IPS DF 4.7 (cell line): ENCODE results near the gene NTM.

ENCODE experiments used
- DNase-seq: peaks from one replicate; pipeline ENCODE4 v3.0.0-alpha.2; 2013; ENCODE audit warnings: low spot score; ENCODE audit errors: extremely low read depth

The NTM gene

DNA sequence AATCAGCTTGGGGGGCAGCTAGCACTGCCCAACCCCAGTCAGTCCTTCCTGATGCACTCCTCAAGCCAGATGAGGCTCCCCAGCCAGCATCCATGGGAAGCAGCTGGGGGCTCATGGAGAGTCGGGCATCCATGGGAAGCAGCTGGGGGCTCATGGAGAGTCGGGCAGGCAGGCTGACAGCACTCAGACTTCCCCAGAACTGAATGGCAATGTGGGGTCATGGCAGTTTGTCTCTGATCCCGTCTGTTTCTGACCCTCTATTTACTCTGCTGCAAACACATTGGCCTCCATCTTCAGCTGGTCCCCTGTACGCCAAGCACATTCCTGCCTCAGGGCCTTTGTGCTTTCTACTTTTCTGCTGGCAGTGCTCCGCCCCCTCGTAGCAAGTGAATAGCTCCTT, 314.8 kb downstream of the NTM start:
- no peak for DNase-seq

DNA sequence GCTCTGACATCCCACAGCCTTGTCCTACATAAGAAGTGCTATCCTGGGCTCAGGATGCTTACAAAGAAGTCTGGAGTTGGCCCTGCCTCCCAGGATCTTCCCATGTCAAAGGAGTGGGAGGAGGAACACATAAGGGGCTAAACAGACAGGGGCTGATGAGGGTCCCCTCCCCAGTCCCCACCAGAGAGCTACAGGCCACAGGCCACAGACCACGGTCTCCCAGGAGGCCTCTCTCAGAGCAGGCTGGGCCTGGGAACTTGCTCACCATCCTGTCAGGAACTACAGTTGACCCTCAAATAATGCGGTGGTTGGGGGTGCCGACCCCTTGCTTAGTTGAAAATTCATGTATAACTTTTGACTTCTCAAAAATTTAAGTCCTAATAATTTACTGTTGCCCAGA, 315.5 kb downstream of the NTM start:
- no peak for DNase-seq

GRCh38 chr11:131686836-131687235, 316.4 kb downstream of the NTM start:
- no peak for DNase-seq

- no peak for DNase-seq
These were observed 317.1 kb downstream of the NTM start for GRCh38 chr11:131687291-131688047.

- no peak for DNase-seq
These were observed 317.8 kb downstream of the NTM start for GRCh38 chr11:131688048-131688693.

DNA sequence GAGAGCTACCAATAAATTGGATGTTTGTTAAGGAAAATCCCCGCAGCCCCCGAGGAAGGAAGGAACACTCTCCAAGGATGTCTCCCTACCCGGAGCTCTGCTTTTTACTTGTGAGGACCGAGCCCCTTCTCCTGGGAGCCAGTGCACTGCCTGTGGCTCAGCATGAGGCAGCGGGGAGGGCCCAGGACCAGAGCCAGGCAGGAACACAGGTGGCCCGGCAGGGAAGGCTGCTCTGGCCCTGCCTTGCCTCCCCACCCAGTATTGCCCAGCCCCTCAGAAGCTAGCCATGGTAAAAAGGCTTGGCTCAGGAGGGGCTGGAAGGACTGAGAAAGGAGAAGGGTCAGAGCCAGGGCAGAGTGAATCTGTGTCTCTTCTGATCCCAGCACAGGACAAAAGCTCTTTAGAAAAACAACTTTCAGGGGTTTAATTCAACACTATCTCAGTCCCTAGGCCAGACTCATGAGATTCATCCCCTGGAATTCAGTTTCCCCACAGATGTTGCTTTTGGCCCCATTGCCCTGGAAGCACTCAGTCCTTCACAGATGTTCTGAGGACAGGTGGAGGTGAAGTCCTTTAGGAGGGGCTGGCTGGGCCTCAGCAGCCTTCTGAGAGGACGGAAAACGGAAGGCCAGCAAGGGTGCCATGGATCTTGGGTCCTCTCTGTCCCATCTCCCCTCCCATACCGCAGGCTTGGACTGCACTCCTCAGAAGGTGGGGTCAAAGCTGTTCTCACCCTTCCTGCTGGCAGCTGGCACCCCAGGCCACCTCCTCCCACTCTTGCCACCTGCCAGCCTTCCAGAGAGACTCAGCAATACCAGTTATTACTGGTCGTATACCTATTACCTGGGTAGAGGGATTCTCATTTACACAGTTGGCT, 318.9 kb downstream of the NTM start:
- DNase-seq, result no peak

- no peak for DNase-seq
These were observed 319.9 kb downstream of the NTM start for GRCh38 chr11:131690362-131690761.

- no peak for DNase-seq
These were observed 320.4 kb downstream of the NTM start for GRCh38 chr11:131690776-131691175.

GRCh38 chr11:131691181-131692041, 321.0 kb downstream of the NTM start:
- no peak for DNase-seq

DNA sequence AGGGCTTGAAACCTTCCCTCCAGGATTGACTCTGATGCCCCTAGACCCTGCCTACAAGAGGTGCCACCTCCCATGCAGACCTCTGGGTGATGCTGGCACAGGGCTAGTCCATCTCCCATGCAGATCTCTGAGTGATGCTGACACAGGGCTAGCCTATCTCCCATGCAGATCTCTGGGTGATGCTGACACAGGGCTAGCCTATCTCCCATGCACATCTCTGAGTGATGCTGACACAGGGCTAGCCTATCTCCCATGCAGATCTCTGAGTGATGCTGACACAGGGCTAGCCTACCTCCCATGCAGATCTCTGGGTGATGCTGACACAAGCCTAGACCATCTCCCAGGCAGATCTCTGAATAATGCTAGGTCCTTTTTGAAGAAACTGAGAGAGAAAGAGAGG, 321.7 kb downstream of the NTM start:
- DNase-seq, result no peak

DNA sequence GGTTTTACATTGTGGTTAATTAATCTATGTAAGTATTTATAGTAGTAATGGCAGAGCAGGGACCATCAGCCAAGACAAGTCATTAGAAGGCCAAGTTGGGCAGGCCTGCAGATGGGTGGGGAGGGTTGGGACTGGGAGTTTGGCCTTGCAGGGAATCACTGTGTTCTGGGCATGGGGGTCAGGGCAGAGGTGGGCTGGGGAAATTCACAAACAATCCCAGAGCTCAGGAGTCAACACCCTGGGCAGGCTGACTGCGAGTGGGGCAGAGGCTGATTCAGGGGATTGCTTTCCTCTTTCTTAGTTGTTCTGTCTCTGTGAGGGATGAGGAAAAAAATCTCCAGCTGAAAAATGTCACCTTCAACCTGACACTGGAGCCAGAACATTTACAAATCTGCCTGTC, 322.5 kb downstream of the NTM start:
- DNase-seq, result no peak

- no peak for DNase-seq
These were observed 323.3 kb downstream of the NTM start for GRCh38 chr11:131693756-131694155.

DNA sequence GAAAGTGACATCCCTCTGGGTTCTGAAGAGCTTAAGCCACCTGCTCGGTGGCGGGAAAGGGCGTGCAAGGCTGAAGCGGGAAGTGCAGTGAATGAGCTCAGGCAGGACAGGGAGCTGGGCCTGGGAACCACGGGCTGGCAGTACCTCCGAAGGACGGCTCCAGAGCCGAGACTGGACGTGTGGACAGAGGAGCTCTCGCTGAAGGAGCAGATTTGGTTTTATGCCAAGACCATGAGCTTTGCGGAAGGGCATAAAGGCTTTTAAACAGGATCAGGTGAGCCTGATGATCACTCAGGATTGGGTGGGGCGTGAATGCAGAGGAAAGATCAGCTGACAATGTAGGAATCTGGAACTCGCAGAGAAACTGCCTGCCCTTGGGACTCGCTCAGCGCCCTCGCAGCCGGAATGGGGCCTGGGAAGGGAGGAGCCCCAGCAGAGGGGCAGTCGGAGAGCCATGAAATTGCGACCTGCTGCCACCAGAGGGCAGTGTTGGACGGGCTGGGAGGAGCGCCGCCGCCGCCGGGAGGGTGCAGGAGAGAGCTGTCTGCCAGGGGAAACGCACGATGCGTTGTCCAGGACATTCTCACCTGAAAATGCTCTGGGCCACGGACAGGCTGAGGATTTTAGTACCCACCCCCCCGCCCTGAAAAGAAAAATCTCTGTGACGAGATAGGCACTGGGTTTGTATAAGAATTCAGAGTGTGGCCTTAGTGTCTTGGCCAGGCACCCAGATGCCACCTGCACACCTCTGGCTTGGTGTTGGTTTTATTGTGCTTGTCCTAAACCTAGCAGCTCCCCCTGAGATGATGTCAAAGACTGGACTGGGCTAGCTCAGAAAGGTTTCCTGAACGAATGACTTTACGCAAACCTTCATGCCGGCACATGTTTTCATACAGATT, 324.4 kb downstream of the NTM start:
- DNase-seq, result no peak

DNA sequence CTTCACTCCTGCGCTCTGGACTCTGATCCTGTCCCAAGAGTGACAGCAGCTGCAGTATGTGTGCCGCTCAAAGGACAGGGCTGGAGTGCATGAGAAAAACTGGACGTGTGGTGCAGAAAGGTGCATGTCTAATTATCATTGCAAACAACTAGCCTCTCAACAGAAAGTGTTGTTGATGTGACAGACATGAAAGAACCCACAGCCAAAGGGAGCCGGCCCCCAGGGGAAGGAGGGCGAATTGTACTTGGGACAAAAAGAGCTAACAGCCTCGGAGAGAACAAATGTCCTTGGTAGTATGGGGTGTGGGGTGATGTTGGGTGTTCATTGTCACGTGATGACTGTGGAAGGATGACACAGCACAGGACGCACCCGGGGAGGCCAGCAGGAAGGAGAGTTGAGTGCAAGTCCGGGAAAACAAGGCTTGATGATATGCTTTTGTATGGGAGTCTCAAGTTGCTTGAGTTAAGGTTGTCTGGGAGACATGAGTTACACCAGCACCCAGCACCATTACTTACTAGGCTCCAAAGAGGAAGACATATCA, 325.5 kb downstream of the NTM start:
- DNase-seq, result no peak

- DNase-seq, result no peak
These were observed 326.3 kb downstream of the NTM start for GRCh38 chr11:131696690-131697089.

DNA sequence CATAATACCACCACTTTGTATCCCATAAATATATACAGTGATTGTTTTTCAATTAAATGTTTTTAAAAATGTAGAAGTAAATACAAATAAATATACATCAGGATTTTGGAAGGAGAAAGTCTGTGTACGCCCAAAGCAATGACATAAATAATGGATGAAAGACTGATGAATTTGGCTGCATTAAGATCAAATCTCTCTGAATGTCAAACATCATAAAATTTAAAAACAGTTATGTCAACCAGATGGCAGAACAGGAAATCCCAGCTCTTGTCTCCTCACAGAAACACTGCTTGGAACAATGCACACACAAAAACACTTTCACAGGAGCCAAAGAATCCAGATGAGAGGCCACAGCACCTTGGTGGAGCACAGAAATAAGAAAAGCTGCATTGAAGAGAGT, 332.9 kb downstream of the NTM start:
- DNase-seq, result no peak

- DNase-seq, result no peak
These were observed 334.3 kb downstream of the NTM start for GRCh38 chr11:131704682-131705081.

DNA sequence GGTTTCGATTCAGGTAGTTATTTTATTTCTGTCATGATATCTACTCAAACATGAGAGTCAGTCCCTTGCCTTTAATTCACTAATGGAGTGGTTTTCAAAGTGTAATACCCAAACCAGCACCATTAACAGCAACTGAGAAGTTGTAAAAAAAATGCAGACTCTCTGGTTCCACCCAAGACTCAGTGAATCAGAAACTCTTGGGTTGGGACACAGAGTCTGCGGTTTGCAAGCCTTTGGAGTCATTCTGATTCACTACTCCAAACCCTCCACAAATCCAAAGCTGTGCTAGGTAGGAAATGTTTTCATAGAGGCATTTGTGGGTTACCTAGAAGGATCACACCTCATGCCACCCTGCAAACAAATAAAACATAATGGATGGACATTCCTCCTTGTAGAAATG, 340.1 kb downstream of the NTM start:
- no peak for DNase-seq

DNA sequence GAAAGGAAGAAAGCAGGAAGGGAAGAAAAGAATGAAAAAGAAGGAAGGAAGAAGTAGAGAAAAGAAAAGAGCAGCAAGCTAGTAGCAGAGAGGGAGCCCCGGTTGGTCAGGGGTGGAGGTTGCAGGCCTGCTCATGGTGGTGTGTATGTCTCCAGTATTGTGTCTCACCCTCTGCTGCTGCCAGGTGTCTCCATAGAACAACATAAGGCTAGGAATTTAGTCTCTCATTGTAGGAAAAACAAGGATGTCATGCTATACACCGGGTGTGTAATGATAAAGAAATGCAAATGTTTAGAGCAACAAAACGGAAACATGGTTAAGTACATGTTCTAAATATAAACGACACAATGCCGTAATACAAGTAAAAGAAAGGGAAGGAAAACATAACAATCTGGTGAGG, 342.5 kb downstream of the NTM start:
- no peak for DNase-seq

DNA sequence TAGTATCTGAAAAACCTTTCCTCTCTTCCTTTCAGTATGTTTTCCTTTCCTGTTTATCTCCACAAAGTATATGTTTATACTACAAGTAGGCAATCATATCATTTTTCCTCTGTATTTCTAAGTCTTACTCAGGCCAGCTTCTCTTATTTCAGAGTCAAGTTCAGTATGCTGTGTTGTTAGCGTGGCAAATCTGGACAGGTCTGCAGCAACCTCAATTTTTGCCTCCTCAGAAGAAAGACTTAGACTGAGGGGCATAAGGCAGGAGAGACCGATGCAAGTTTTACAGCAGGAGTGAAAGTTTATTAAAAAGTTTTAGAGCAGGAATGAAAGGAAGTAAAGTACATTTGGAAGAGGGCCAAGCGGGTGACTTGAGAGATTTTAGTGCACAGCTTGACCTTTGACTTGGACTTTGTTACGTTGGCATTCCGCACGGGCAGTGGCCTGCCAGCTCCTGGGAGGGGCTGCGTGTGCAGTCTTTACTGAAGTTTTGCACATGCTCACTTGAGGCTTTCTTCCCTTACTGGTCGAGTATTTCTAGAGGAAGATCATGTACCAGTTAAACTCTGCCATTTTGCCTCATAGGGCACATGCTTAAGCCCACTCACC, 343.2 kb downstream of the NTM start:
- DNase-seq, result no peak
